HG03064 (cell line): ENCODE measurements around the gene TRIM38.
A peak's percentile ranks its signal among the peaks of the same experiment; 100 is the strongest.

Source experiments
- ATAC-seq: cut with Tn5 transposase; IDR thresholded peaks from one replicate; pipeline ENCODE4 v1.9.1; 2021; ENCODE audit warnings: low read depth; ENCODE audit not compliant: unreplicated experiment

Gene TRIM38

DNA sequence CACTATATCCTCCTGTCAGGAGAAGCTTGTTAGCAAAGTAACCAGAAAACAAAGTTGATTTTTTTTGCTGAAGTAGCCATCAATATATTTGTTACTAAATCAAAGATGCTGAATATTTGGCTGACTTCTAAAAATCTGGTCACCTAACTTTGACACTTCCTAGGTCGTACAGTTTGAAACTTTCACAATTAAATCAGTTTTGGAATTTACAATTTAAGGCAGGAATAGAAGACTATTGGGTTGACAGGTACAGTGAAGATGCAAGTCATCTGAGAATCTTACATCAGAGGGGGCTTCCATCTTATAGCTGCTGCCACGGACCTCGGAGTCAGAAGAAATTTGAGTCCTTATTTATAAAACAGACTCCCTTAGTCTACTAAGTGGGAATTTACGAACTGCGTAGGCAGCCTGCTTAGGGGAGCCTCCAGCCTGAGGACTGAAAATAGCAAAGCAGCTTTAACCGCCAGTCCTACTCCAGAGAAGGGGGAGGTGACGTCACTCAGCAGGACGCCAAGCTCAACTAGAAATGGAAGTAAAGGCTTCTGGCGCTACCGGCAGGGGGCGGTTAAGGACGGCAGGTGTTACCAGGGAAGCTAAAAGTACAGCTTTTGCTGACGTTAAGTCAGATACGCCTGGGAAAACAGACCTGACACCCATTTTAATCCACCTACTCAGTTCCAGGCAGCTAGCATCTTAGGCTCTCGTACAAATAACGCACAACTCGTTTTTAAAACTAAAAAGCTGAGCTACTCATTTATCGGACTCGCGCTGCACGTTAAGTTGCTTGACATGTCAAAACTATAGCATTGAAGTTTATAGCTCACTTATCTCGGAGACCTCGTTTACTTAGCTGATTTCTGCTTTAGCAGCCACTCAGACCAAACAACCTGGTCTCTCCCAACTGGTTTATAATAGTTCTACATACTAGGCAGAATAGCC lies 63.6 kb downstream of the TRIM38 start:
- peak; percentile 35 for ATAC-seq

GRCh38 chr6:26026833-26027490 lies 64.4 kb downstream of the TRIM38 start:
- ATAC-seq: peak; percentile 40

DNA sequence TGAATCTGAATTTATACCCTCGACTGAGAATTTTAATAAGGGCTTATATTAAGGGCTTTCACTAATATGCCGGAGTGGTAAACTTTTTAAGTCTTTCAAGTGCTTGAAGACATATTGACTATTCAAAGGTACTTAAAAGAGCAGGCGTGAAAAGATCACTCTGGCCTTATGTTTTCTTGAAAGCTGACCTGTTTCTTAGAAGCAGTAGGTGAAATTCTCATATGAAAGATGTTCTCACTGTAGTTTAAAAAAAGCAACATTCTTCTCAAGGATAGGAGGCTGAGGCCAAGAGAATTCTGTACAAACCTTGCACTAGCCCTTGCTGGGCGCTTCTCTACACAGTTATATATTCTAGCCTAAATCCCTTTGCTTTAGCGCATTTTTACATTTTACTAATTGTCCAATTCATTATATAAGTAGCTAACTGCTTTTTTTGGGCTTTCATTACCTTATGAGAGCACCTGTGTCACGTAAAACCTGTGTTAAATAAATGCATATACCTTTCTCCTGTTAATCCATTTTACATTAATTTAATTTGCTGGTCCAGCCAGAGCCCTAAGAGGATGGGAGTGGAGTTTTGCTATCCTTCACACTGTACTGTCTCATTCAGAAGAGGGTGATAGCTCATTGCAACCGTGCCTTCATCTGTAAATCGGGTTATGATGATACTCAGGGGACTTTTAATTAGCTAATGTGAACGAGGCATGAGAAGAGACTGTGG lies 65.0 kb downstream of the TRIM38 start:
- ATAC-seq: no peak

- no peak for ATAC-seq
Measured at GRCh38 chr6:26028212-26028745, 65.7 kb downstream of the TRIM38 start.

DNA sequence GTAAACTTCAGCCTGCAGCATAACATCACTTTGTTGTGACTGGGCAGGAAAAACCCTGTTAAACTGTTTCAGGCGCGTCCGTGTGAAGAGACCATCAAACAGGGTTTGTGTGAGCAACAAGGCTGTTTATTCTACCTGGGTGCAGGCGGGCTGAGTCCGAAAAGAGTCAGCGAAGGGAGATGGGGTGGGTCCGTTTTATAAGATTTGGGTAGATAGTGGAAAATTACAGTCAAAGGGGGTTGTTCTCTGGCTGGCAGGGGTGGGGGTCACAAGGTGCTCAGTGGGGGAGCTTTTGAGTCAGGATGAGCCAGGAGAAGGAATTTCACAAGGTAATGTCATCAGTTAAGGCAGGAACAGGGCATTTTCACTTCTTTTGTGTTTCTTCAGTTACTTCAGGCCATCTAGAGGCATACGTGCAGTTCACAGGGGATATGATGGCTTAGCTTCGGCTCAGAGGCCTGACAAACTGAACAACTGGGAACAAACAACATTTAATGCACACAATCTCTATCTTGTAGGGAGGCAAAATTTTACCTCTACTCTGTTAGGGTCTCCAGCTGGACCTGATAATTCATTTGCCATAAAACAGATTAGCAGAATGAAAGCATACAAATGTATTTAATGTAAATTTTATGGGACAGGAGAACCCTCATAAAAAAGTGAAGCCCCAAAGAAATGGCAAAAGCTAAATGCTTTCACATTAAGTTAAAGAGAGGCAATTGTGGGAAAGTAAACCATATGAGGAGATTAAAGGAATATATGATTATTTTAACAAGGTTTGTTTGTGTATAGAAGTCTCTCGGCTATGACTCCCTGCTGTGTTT lies 66.4 kb downstream of the TRIM38 start:
- no peak for ATAC-seq

GRCh38 chr6:26029570-26029856 lies 66.9 kb downstream of the TRIM38 start:
- ATAC-seq: no peak

DNA sequence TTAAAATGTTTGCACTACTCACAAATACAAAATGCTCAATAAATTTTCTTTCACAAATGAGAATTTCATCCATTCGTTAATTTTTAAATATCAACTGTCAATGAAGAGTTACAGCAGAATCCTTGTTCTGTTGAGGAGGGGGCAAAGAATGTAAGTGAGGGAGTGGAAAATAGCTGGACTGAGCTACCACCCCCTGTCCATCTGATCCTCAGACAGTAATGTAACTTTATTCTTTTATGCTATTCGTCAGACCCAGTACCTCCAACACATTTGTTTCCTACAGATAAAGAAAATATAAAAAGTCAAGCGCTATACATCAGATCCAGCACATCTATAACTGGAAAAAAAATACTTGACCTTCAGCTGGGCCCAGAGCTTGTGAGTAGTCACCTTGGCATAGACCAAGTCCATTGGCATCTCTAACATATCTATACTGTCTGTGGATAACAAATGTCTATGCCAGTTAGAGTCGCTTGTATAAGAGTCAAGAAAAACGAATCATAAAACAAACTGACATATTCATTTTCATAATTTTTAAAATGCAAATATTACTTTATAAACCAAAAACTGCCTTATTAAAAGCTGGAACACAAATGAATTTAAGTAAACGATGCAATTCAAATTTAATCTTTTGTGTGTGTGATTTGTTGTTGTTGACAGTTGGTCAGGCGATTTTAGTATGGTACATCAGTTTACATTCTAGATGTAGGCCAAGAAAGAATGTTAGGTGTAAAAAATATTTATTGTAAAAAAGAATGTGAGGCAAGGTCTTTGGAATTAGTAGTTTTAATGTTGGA lies 67.5 kb downstream of the TRIM38 start:
- no peak for ATAC-seq

DNA sequence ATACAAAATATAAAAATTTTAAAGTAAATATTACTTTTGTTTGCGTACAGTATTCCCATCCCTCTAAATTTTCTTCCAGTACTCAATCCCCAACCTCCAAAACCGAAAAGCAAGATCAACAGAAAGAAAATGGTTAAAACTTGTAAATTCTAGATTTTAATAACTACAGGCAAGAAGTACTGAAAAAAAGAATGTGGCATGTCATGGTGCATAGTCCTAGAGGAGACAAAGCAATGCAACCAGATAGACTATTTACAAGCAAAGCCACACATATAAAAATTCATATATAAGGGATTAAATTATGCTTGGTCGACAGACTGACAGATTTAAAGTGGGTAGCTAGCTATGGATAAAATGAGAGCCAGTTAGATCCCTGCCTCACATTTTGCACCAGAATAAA lies 68.1 kb downstream of the TRIM38 start:
- ATAC-seq: no peak

DNA sequence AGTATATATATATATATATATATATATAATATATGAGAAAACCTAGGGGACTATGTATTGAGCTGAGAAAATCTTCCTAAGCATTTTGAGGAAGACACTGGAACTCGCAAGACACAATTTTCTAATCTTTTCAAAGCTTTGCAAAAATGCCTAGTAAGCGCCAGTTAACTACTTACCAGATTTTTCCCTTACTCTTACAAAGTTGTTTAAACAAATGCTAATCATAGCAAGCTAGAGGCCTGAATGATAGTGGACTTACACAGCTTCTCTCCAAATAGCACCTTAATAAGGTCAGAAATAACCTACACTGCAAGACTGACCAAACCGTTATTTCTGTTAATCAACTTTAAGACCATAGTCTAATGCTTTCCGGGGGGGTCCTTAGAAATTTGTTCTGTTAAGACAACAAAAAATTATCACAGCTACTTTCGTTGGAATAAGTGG lies 68.6 kb downstream of the TRIM38 start:
- no peak for ATAC-seq

DNA sequence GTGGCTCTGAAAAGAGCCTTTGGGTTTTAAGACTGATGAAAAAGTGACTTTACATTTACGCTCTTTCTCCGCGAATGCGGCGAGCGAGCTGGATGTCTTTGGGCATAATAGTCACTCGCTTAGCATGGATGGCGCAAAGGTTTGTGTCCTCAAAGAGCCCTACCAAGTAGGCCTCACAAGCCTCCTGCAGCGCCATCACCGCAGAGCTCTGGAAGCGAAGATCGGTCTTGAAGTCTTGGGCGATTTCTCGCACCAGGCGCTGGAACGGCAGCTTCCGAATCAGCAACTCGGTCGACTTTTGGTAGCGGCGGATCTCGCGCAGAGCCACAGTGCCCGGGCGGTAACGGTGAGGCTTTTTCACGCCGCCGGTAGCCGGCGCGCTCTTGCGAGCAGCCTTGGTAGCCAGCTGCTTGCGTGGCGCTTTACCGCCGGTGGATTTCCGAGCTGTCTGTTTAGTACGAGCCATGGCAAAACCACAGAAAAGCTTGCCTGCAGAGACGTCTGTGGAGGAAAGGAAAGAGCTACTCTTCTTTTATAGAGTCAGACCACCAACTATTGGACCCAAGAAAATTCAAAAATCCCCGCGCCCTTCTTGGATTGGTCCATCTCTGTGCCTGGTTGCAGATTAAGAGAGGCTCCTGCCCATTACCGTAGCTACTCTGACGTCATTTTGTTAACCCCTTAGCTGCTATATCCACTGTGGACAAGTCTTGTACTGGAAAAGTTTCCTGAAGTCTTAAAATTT lies 69.2 kb downstream of the TRIM38 start:
- ATAC-seq: peak; percentile 50

- no peak for ATAC-seq
Measured at GRCh38 chr6:26032340-26033084, 69.9 kb downstream of the TRIM38 start.

- ATAC-seq: peak; percentile 50
Measured at GRCh38 chr6:26033085-26033940, 70.7 kb downstream of the TRIM38 start.

DNA sequence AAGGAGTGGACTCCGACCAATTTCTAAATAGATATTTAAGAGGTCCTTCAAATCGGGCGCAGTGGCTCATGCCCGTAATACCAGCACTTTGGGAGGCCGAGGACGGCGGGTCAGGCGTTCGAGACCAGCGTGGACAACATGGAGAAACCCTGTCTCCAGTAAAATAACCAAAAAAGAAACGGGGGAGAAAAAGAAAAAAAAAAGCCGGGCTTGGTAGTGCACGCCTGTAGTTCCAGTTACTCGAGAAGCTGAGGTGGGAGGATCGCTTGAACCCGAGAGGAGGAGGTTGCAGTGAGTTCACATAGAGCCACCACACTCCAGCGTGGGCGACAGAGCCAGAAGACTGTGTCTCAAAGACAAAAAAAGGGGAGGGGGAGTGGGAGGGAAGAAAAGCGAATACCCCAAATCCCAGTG lies 71.3 kb downstream of the TRIM38 start:
- no peak for ATAC-seq

DNA sequence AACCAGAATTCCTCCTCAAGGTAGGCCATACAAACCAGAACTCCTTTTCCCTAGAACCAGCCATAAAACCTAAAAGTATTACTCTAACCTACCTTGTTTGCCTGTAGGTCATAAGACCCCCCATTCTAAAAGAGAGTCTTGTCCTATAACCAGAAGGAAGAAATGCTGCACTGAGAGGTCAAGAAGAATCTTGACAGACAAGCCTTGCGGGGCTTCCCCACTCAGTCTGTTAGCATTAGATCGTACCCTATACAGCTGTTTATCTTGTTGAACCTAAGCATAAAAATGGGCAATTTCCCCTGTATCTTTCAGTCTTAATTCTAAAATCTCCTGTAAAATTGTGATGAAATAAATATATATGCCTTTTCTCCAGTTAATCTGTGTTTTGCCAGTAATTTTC lies 72.3 kb downstream of the TRIM38 start:
- no peak for ATAC-seq
